Left cardiac atrium (tissue), 4 donors: ENCODE measurements around the gene SPCS1. TPM values are rescaled to one million over a fixed set of nuclear protein-coding genes. Genes with fewer than 3 reads are reported as not detected.

Source experiments
- ATAC-seq, 2 donors: fragments of 200-7000 bp; cut with Tn5 transposase; one replicate each; pipeline ENCODE4 v1.9.1; 2020; ENCODE audit warnings: mild to moderate bottlenecking in 2 of 2, moderate library complexity in 2 of 2
- DNase-seq: peaks from one replicate; pipeline ENCODE4 v3.0.0-alpha.2; 2020
- intact Hi-C, 2 donors: fragments of 100-400 bp; cut with DNase I; formaldehyde crosslinking; loops; one replicate each; pipeline versions ENCODE4 v1.14.1 to v1.15.1; 2022 to 2023
- total RNA-seq, 2 donors: library from RNA; stranded (reverse); fragmentation: NEBNext Ultra II Directional; extraction: Animal tissue kit (Norgen Biotek cat#: 25700); gene quantifications; one replicate each; pipeline ENCODE4 v1.2.1, GENCODE V29; 2021
- donor health status: DM: no; HTN: yes; CAD: no.
- donor health status: DM: no; HTN: yes; CAD: no; lungs with severe emphysema.
- donor health status: DM: yes; HTN: yes; CAD: no.
- donor health status: Dilated cardiomyopathy.

Gene SPCS1
- total RNA-seq, 2 donors from 2014 or later = 72.1 to 88.1 TPM

- intact Hi-C loops = loop anchor here (10.0 kb wide), 2 partner anchors 214 to 234 kb away; partner anchors contain the start of genes NISCH (in 1 of the 2) and TNNC1 (in 1 of the 2)
- ATAC-seq = no peak
- DNase-seq = no peak
These were observed 16.8 kb upstream of the SPCS1 start for GRCh38 chr3:52689151-52689550.

- ATAC-seq (no peak), DNase-seq (no peak)
- intact Hi-C loops = no loop called here
These were observed 15.3 kb upstream of the SPCS1 start for GRCh38 chr3:52690560-52690959.

DNA sequence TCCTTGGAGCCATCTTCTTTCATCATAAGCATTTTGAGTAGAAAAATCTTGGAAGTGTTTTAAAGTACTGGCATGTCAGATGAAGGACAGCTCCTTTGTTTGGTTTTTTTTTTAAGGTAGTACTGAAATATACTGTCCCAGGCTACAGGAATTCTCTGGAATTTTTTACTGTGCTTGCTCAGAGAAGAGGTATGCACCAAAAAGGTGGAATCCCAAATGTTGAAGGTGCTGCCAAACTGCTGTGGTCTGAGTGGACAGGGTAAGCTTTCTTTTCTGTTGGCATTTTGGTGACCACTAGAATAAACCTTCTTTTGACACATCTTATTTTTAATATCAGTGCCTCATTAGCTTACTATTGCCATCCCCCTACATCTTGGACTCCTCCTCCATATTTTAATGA is 12.8 kb upstream of the SPCS1 start:
- DNase-seq = no peak
- no peak for ATAC-seq
- intact Hi-C loops = no loop called here

DNA sequence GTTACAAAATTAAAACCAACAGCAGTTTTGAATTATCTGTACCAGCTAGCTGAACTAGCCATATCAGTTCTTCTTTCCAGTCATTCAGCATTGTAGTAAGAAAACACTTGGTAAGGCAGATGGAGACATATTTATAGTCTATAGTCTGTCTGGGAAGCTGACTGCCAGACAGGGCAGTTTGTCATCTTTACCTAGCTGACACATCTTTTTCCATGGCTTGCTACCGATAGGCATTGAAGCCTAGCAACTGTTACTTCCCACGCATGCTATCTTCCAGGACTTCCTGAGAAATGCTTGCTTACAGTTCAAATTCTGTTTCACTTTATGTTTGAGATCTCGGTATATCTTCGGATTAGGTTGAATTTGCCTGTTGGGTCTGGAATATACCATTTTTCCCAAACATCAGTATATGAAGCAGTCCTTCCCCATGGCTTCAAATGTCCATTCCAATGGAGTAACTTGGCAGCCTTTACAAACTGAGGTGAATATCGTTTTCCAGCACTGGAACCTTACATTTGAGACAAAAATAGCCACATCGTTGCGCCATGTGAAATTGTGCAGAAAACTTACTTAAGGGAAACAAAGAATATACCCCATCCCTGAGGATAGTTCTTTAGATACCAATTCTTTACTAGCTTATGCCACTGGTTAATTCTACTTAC is 11.2 kb upstream of the SPCS1 start:
- intact Hi-C loops = no loop called here
- DNase-seq = no peak
- ATAC-seq = no peak

DNA sequence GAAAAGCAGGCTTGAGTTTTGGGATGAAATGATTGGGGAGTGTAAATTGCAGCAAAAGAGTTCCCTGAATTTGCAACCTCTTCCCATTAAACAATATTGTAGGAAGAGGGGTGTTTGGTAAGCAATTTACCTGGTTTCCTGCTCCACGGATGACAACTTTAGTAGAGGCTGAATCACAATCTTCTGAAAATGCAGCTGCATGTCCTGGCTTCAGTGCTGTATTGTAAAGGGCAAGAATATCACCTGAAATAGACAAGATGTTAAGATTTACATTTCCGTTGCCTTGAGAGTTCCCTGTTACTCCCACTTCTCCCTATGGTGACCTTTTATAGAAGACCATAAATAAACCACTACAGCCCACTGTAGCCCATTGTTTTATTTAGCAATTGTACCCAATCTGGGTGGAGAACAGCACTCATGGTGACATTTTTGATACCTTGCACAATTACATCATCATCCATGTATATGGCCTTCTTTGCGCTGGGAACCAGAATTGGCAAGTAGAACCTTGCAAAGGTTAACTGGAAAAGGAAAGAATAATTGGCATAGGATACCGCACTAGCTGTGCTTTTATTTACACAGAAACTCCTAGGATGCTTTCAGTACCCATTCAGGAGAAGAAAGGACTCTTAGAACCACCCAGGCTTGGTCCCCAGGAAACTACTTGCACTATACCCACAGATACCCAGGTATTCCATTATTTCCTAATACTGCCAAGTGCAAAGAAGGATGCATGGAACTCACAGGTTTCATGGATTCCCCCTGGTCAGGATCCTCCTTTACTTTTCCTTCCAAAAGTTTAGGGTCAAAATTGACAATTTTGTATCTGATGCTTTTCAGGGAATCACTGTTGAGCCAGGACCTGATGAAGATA is 9.9 kb upstream of the SPCS1 start:
- ATAC-seq (no peak), DNase-seq (no peak)
- intact Hi-C loops = no loop called here

DNA sequence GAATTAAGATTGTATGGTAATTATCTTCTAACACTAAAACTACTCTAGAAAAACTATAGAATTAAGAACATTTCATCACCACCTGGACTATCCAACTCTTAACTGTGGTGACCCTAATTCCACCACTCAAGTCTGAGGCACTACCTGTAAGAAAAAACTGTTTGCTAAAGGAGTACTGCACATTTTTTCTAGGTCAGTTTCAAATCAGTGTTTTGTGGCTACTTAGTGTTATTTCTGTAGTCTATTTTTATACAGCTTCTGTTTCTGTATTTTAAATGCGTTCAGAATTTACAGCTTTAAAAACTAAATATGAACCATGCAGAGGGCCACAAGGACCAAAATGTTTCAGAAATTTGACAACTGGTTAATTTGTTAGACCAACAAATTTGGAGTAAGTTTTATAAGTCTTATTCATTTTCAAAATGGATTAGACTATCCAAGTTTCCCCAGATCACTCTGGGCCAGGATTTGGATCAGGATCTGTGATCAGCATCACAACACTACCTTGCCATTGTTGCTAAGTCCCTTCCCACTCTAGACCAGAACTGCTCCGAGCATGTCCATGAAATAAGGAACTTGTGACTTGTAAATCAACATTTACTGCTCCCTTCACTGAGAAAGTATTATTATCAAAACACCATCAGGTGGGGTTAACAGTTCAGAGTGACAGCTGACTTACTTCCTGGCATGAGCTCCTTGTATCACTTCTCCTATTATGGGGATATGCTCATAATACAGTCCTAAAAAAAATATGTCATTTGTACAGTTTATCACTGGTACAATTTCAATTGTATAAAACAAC is 8.9 kb upstream of the SPCS1 start:
- ATAC-seq (no peak), DNase-seq (no peak)
- intact Hi-C loops = no loop called here

GRCh38 chr3:52697632-52697965 is 8.3 kb upstream of the SPCS1 start:
- DNase-seq = no peak
- no peak for ATAC-seq
- intact Hi-C loops = no loop called here

DNA sequence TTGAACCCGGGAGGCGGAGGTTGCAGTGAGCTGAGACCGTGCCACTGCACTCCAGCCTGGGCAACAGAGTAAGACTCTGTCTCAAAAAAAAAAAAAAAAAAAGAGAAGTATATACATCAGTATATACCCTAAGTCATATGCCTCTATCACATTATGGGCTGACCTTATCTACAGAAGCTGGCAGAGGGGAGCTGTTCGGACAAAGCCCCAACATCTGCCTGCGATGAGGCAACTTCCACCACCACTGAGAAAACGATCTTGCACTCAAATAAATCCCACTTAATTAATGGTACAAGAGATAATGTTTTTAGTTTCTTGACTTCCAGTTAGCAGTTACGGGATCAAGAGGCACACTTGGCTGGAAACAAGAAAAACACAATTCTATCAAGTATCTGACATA is 2.6 kb upstream of the SPCS1 start:
- DNase-seq (no peak), ATAC-seq (no peak)
- intact Hi-C loops = no loop called here

- DNase-seq = no peak
- intact Hi-C loops = loop anchor here in 1 of 2 donors (2.0 kb wide), 1 partner anchor 20 kb away; the partner anchor contains the start of gene PBRM1
- peak; percentile 13 to 16 for ATAC-seq
These were observed 1.1 kb upstream of the SPCS1 start for GRCh38 chr3:52704611-52705437.

- intact Hi-C loops = loop anchor here in 1 of 2 donors (2.0 kb wide), 1 partner anchor 21 kb away; the partner anchor contains the start of gene PBRM1
These were observed 543 bp upstream of the SPCS1 start for GRCh38 chr3:52705438-52705687.

GRCh38 chr3:52707585-52707984 is 1.7 kb downstream of the SPCS1 start:
- intact Hi-C loops = no loop called here
- no peak for DNase-seq
- no peak for ATAC-seq

More at GRCh38 chr3:52705438-52705687, 543 bp upstream of the SPCS1 start:
- no peak for ATAC-seq
- no peak for DNase-seq

- intact Hi-C loops = no loop called here
- no peak for ATAC-seq
- DNase-seq = no peak
These were observed 4.6 kb downstream of the SPCS1 start for GRCh38 chr3:52710512-52710911.

DNA sequence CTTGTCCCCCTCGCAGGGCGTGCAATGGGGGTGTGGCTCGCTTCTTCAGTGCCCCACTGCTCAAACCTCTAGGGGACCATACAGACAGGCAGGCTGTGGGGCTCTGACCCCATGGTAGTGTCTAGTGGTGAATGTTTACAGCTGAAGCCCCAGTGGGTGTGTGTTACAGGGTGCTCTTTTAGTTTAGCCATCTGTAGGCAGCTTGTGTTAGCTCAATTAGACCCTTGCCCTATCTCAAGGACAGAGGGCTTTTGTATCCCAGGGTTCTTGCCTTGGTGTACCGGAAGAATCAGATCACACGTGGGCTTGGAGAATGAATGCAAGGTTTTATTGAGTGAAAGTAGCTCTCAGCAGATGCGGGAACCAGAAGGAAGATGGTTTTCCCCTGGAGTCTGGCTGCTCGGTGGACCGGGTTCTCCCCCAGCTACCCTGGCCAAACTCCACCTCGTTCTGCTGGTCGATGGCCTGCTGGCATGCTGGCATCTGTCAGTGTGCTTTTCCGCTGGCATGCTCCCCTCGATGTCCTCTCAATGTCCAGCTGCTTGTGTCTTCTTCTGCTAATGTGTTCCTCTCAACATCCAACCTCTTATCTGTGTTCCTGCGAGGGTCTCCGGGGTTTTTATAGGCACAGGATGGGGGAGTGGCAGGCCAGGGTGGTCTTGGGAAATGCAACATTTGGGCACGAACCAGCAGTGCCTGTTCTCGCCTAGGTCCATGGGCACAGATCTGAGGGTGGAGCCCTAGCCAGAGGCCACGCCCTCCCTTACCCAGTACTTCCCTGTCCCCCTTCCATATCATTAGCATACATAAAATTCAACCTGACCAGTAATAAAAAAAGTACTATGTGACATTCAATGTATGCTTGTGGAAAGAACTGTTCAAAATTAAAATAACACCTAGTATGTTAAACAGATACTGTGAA is 6.6 kb downstream of the SPCS1 start:
- DNase-seq = no peak
- ATAC-seq = no peak
- intact Hi-C loops = no loop called here

DNA sequence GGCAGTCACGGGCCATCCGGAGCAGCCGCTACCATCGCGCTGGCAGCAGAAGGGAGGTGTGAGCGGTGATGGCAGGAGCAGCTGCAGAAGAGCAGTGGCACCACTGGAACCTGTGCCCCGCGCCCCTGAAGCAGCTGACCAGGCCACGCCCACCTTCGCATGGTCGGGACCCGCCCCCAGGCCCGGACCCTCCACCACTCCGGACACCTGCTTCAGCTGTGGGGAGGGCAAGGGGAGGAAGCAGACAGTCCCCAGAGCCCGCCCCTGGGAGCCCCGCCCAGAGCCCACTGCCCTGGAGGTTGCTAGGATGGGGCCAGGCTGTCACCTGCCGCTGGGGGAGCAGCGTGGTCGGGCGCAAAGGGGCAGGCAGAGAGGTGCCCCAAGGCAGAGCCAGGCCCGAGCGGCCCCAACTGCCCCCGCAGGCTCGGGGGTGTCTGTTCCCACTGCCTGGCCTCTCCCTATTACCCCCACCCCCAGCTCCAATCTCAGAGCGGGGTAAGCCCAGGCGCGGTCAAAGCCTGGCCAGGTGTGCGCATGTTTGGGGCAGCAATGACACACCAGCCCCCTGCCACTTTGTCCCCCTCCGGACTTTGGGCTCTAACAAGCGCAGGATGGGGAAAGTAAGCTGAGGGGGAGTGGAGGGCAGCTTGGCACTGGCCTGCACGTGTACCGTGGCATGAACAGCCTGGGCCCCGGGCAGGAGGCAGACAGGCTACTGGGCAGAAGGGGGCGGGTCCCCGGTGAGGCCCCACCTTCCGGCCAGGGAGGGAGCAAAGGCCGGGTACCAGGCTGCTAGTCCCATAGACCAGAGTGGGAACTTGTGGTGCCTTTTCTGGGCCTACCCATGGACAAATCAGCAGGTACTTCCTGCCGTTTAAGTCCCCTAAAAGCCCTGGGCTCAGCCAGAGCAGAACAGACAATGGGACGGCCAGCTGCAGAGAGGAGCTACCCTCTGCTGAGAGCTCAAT is 8.7 kb downstream of the SPCS1 start:
- intact Hi-C loops = no loop called here
- DNase-seq (no peak), ATAC-seq (peak; percentile 57 to 60)

- intact Hi-C loops = no loop called here
- no peak for ATAC-seq
- DNase-seq = no peak
These were observed 9.9 kb downstream of the SPCS1 start for GRCh38 chr3:52715714-52716305.

GRCh38 chr3:52719618-52720017 is 13.7 kb downstream of the SPCS1 start:
- intact Hi-C loops = no loop called here
- no peak for ATAC-seq

More at GRCh38 chr3:52719618-52720017, 13.7 kb downstream of the SPCS1 start:
- DNase-seq = no peak
